H1 (cell line): ENCODE data around the gene CIAO2A. TPM values are rescaled to one million over a fixed set of nuclear protein-coding genes. Genes with fewer than 3 reads are reported as not detected.
"Not testable (repeated sequence)": the region's sequence is repeated elsewhere in the genome, so short reads cannot be mapped to it uniquely, and the experiment has no call there.

Experiments used
- CTCF ChIA-PET: fragments of 300-600 bp; sonication (Branson Sonifier 250); formaldehyde crosslinking; loops from one replicate; lab custom pipeline; 2021; ENCODE audit not compliant: partially characterized antibody; lab: Charles Lee
- POLR2A ChIA-PET: fragments of 300-600 bp; sonication (Branson Sonifier 250); formaldehyde crosslinking; loops from one replicate; lab custom pipeline; 2021; ENCODE audit warnings: inconsistent platforms; ENCODE audit not compliant: partially characterized antibody; lab: Charles Lee
- DNase-seq, 2 experiments: peaks; one replicate each; pipeline versions ENCODE4 v3.0.0 to v3.0.0-alpha.2; 2010 to 2022; ENCODE audit warnings: low spot score in 2 of 2, low read depth in 1 of 2, mixed read lengths in 1 of 2
- FAIRE-seq: peaks from 2 replicates; lab custom pipeline; 2011; peaks lifted over from hg19 to GRCh38; lab: Jason Lieb, UNC
- H2AFZ ChIP-seq: 2 replicates; pipeline ENCODE4 v1.8.1; 2012; ENCODE audit warnings: low read length, inconsistent platforms
- H2AK5ac ChIP-seq: 2 replicates; pipeline ENCODE4 v1.6.1; 2013; ENCODE audit warnings: low read depth, low read length
- H2BK120ac ChIP-seq: replicated peaks from 2 replicates; pipeline ENCODE3; 2013; ENCODE audit warnings: low read depth, low read length, inconsistent platforms
- H2BK12ac ChIP-seq: 2 replicates; pipeline ENCODE4 v1.6.1; 2013; ENCODE audit warnings: low read depth, low read length
- H2BK15ac ChIP-seq: 2 replicates; pipeline ENCODE4 v1.6.1; 2013; ENCODE audit warnings: low read length
- H2BK20ac ChIP-seq: 2 replicates; pipeline ENCODE4 v1.6.1; 2013; ENCODE audit warnings: low read length
- H2BK5ac ChIP-seq: 2 replicates; pipeline ENCODE4 v1.6.1; 2013; ENCODE audit warnings: low read depth, low read length
- H3K14ac ChIP-seq: 2 replicates; pipeline ENCODE4 v1.6.1; 2013; ENCODE audit warnings: inconsistent platforms; ENCODE audit not compliant: insufficient read length
- H3K18ac ChIP-seq: 2 replicates; pipeline ENCODE4 v1.6.1; 2013; ENCODE audit warnings: low read length; ENCODE audit errors: extremely low read depth
- H3K23ac ChIP-seq: 2 replicates; pipeline ENCODE4 v1.6.1; 2013; ENCODE audit warnings: inconsistent platforms; ENCODE audit not compliant: insufficient read length
- H3K23me2 ChIP-seq: 2 replicates; pipeline ENCODE4 v1.6.1; 2013; ENCODE audit warnings: low read depth, low read length
- H3K27ac ChIP-seq: 2 replicates; pipeline ENCODE4 v1.6.1; 2011; ENCODE audit warnings: low read depth, low read length, inconsistent platforms
- H3K27me3 ChIP-seq, 4 experiments: replicated peaks in 1 of 4; 1 replicate in 1 of 4; 2 replicates in 3 of 4; pipeline versions ENCODE4 v1.6.1 to v1.8.1; 2011 to 2013; ENCODE audit warnings: low read length in 3 of 4, mild to moderate bottlenecking in 3 of 4, inconsistent platforms in 2 of 4, mixed read lengths in 2 of 4, moderate library complexity in 1 of 4; ENCODE audit not compliant: control insufficient read depth in 3 of 4, insufficient read depth in 3 of 4; ENCODE audit errors: extremely low read depth in 1 of 4
- H3K36me3 ChIP-seq, 4 experiments: 2 replicates each; pipeline versions ENCODE4 v1.6.1 to v1.8.1; 2011 to 2013; ENCODE audit warnings: mild to moderate bottlenecking in 4 of 4, low read length in 3 of 4, moderate library complexity in 2 of 4, control low read depth in 1 of 4, inconsistent platforms in 1 of 4; ENCODE audit not compliant: insufficient read depth in 4 of 4, control insufficient read depth in 2 of 4
- H3K4ac ChIP-seq: replicated peaks from 2 replicates; pipeline ENCODE3; 2013; ENCODE audit warnings: low read length, low read depth, mixed read lengths, inconsistent platforms; ENCODE audit not compliant: insufficient read length
- H3K4me1 ChIP-seq, 4 experiments: replicated peaks in 1 of 4; 1 replicate in 1 of 4; 2 replicates in 3 of 4; pipeline versions ENCODE4 v1.6.1 to v1.8.1; 2011 to 2013; ENCODE audit warnings: low read length in 3 of 4, inconsistent platforms in 2 of 4, mixed read lengths in 1 of 4; ENCODE audit not compliant: insufficient read depth in 4 of 4, control insufficient read depth in 3 of 4
- H3K4me2 ChIP-seq, 2 experiments: 2 replicates each; pipeline versions ENCODE4 v1.6.1 to v1.8.1; 2011 to 2013; ENCODE audit warnings: low read depth in 2 of 2, low read length in 2 of 2, control low read depth in 1 of 2, inconsistent platforms in 1 of 2, mild to moderate bottlenecking in 1 of 2; ENCODE audit not compliant: insufficient read depth in 1 of 2
- H3K4me3 ChIP-seq, 4 experiments: fragments of 200-600, 300-600 bp in 1 of 4; sonication (generic), shearing (Covaris generic), sonication (Bioruptor Twin) in 1 of 4; 2 replicates each; pipeline versions ENCODE4 v1.5.1 to v1.8.1; 2011 to 2016; ENCODE audit warnings: low read length in 4 of 4, low read depth in 3 of 4, control low read depth in 2 of 4, inconsistent platforms in 2 of 4, mild to moderate bottlenecking in 2 of 4, mixed read lengths in 1 of 4, moderate library complexity in 1 of 4; ENCODE audit not compliant: insufficient read depth in 2 of 4; ENCODE audit errors: extremely low read depth in 1 of 4
- H3K56ac ChIP-seq: replicated peaks from 2 replicates; pipeline ENCODE3; 2013; ENCODE audit warnings: low read depth, mild to moderate bottlenecking, mixed read lengths, low read length, inconsistent platforms; ENCODE audit not compliant: insufficient read length
- H3K79me1 ChIP-seq: 2 replicates; pipeline ENCODE4 v1.6.1; 2013; ENCODE audit warnings: low read depth, low read length, control low read depth
- H3K79me2 ChIP-seq, 2 experiments: 2 replicates each; pipeline versions ENCODE4 v1.6.1 to v1.8.1; 2012 to 2013; ENCODE audit warnings: low read length in 2 of 2, mild to moderate bottlenecking in 2 of 2, inconsistent platforms in 1 of 2; ENCODE audit not compliant: insufficient read depth in 2 of 2, control insufficient read depth in 1 of 2
- H3K9ac ChIP-seq, 4 experiments: replicated peaks in 1 of 4; 1 replicate in 1 of 4; 2 replicates in 3 of 4; pipeline versions ENCODE4 v1.6.1 to v1.8.1; 2011 to 2013; ENCODE audit warnings: low read depth in 3 of 4, low read length in 3 of 4, control low read depth in 2 of 4, mild to moderate bottlenecking in 2 of 4, moderate library complexity in 2 of 4, inconsistent platforms in 1 of 4; ENCODE audit errors: extremely low read depth in 1 of 4
- H3K9me3 ChIP-seq, 2 experiments: 2 replicates each; pipeline versions ENCODE4 v1.6.1 to v1.8.1; 2012 to 2013; ENCODE audit warnings: mild to moderate bottlenecking in 2 of 2, moderate library complexity in 2 of 2, control low read depth in 1 of 2, inconsistent platforms in 1 of 2, low read depth in 1 of 2, low read length in 1 of 2, mixed read lengths in 1 of 2; ENCODE audit not compliant: insufficient read depth in 2 of 2
- H4K20me1 ChIP-seq, 2 experiments: replicated peaks in 1 of 2; 2 replicates each; pipeline versions ENCODE3 to v1.8.1; 2011 to 2013; ENCODE audit warnings: inconsistent platforms in 2 of 2, low read length in 2 of 2, mild to moderate bottlenecking in 1 of 2; ENCODE audit not compliant: insufficient read depth in 2 of 2, control insufficient read depth in 1 of 2
- H4K5ac ChIP-seq: 2 replicates; pipeline ENCODE4 v1.6.1; 2013; ENCODE audit warnings: low read length, low read depth, mixed read lengths, inconsistent platforms; ENCODE audit not compliant: insufficient read length
- H4K8ac ChIP-seq: 2 replicates; pipeline ENCODE4 v1.8.0; 2013; ENCODE audit warnings: mild to moderate bottlenecking, moderate library complexity, low read length, inconsistent platforms; ENCODE audit not compliant: insufficient read depth; ENCODE audit errors: extremely low read depth
- H4K91ac ChIP-seq: replicated peaks from 2 replicates; pipeline ENCODE3; 2013; ENCODE audit warnings: low read length, mixed read lengths, inconsistent platforms; ENCODE audit not compliant: insufficient read length
- WGBS, 2 experiments: shearing (Covaris generic) in 1 of 2; methylation state at CpG; one replicate each; pipeline versions ENCODE4 v1.1.6 to v1.1.7; 2013 to 2015; ENCODE audit warnings: low lambda C conversion rate in 2 of 2, mixed read lengths in 2 of 2, inconsistent platforms in 1 of 2, low coverage in 1 of 2, missing lambda C conversion rate in 1 of 2; ENCODE audit not compliant: insufficient replicate concordance in 2 of 2, insufficient coverage in 1 of 2, insufficient read length in 1 of 2; ENCODE audit errors: extremely low coverage in 1 of 2, missing lambda C conversion rate in 1 of 2; 5-methylcytosine and 5-hydroxymethylcytosine counted together
- polyA plus RNA-seq, 7 experiments: library from polyadenylated mRNA; depleted of rRNA in 3 of 7; stranded (reverse) in 5 of 7; unstranded in 2 of 7; fragments of >200 nt in 5 of 7; fragments of 200-250 nt in 2 of 7; gene quantifications; 1 replicate in 5 of 7; 2 replicates in 1 of 7; 4 replicates in 1 of 7; pipeline versions ENCODE4 v1.2.1 to v1.2.3, GENCODE V29; 2011 to 2013; ENCODE audit warnings: missing spikeins in 2 of 7, mixed read lengths in 2 of 7
- total RNA-seq: library from RNA; stranded (reverse); fragmentation: NEBNext Ultra II Directional; extraction: Animal tissue kit (Norgen Biotek cat#: 25700); gene quantifications from 2 replicates; pipeline ENCODE4 v1.2.1, GENCODE V29; 2021

CIAO2A gene
- total and polyA plus RNA-seq, 2 of the 8 experiments (the other 6 are each of a cell fraction or from before 2014, with no cell fraction given): 76.4 to 86.5 TPM

DNA sequence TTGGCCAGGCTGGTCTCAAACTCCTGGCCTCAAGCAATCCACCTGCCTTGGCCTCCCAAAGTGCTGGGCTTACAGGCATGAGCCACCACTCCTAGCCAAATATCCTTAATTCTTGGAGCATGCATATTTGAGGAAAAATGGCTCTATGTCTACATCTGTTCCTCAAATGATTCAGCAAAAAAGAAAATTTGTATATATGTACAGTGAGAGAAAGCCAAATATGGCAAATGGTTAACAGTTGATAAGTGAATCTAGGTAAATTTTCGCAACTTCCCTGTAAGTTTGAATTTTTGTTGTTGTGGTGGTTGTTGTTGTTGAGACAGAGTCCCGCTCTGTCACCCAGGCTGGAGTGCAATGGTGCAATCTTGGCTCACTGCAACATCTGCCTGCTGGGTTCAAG is 34.5 kb downstream of the CIAO2A start:
- H3K18ac ChIP-seq, H2BK5ac ChIP-seq, H4K8ac ChIP-seq, H3K4me2 ChIP-seq, H3K9me3 ChIP-seq, H3K4ac ChIP-seq, H2AK5ac ChIP-seq, H2BK20ac ChIP-seq, H3K23me2 ChIP-seq, H2AFZ ChIP-seq, H3K79me1 ChIP-seq, H2BK120ac ChIP-seq, DNase-seq, H4K5ac ChIP-seq, H3K27ac ChIP-seq, POLR2A ChIA-PET, H2BK15ac ChIP-seq, CTCF ChIA-PET, H4K91ac ChIP-seq, H2BK12ac ChIP-seq, H3K79me2 ChIP-seq, H3K56ac ChIP-seq, H3K4me3 ChIP-seq, H3K14ac ChIP-seq, H3K4me1 ChIP-seq, FAIRE-seq, H3K23ac ChIP-seq, H3K36me3 ChIP-seq, H3K27me3 ChIP-seq, H4K20me1 ChIP-seq, H3K9ac ChIP-seq: not testable (repeated sequence)
- 91% methylated on average over 2 of the region's 2 CpGs; no CpG with 5 or more reads in 1 of the 2 experiments for WGBS, 2 experiments
